ENCODE data around the gene LAMA1. TPM values are rescaled to one million over a fixed set of nuclear protein-coding genes. Genes with fewer than 3 reads are reported as not detected.

The LAMA1 gene
- total RNA-seq, 4 donors from 2014 or later, result 0.48 to 2.9 (median 2.6) TPM; not detected in 1

- TF ChIP-seq POLR2A (IDR thresholded peaks at IDR 0.05) (no peak), CTCF (IDR thresholded peaks at IDR 0.05) (no peak), EP300 (IDR thresholded peaks at IDR 0.05; ENCODE audit: low read depth) (no peak), POLR2AphosphoS5 (IDR thresholded peaks at IDR 0.05) (no peak)
- Histone ChIP-seq H3K36me3 (no peaks in the 10 kb centered on the region), H3K4me1 (no peaks in the 10 kb centered on the region), H3K27me3 (no peaks in the 10 kb centered on the region), H3K27ac (no peak overlapping the region), H3K9me3 (no peaks in the 10 kb centered on the region), H3K4me3 (no peak overlapping the region)
- in situ Hi-C loops (cut with MboI; ENCODE audit: low pct_ligation_motif_present in 1 of 4, low pct_unique_long_range_greater_than_20kb in 1 of 4, low sequenced_read_pairs in 3 of 4), result no loop called here
- intact Hi-C loops (cut with DNase I; ENCODE audit: low total_unique reads), result no loop called here
- DNase-seq, result no peak
- 73 to 82% methylated on average over 2 to 6 of the region's 6 CpGs for WGBS, 2 donors (ENCODE audit: low coverage in 1 of 2)
These were observed 142.5 kb downstream of the LAMA1 start for GRCh38 chr18:6975084-6975483.

- no peak overlapping the region for H3K27ac ChIP-seq
- in situ Hi-C loops (cut with MboI; ENCODE audit: low pct_ligation_motif_present in 1 of 4, low pct_unique_long_range_greater_than_20kb in 1 of 4, low sequenced_read_pairs in 3 of 4), result no loop called here
These were observed 145.6 kb downstream of the LAMA1 start for GRCh38 chr18:6971823-6972478.

GRCh38 chr18:6963452-6964097 is 154.0 kb downstream of the LAMA1 start:
- H3K4me3 ChIP-seq, result no peak overlapping the region
- in situ Hi-C loops (cut with MboI; ENCODE audit: low pct_ligation_motif_present in 1 of 4, low pct_unique_long_range_greater_than_20kb in 1 of 4, low sequenced_read_pairs in 3 of 4) (no loop called here), intact Hi-C loops (cut with DNase I; ENCODE audit: low total_unique reads) (no loop called here)
- DNase-seq, result no peak
- WGBS, 2 donors (ENCODE audit: low coverage in 1 of 2), result 86 to 88% methylated on average over 1 to 2 of the region's 2 CpGs
- H3K4me1 ChIP-seq, result peaks cover 0 to 16% (median 0%) of the 10 kb centered on the region in 4 donors
- TF ChIP-seq POLR2AphosphoS5 (IDR thresholded peaks at IDR 0.05) (no peak), POLR2A (IDR thresholded peaks at IDR 0.05) (no peak), CTCF (IDR thresholded peaks at IDR 0.05) (no peak), EP300 (IDR thresholded peaks at IDR 0.05; ENCODE audit: low read depth) (no peak)
- no peaks in the 10 kb centered on the region for H3K9me3 ChIP-seq
- no peaks in the 10 kb centered on the region for H3K27me3 ChIP-seq
- H3K27ac ChIP-seq, result peak overlapping the region in 3 of 4 donors; percentile 15 to 62 (median 16)
- no peaks in the 10 kb centered on the region for H3K36me3 ChIP-seq

More at GRCh38 chr18:6971823-6972478, 145.6 kb downstream of the LAMA1 start:
- H3K4me1 ChIP-seq, result no peaks in the 10 kb centered on the region
- WGBS, 2 donors (ENCODE audit: low coverage in 1 of 2), result 82 to 88% methylated on average over 7 of the region's 7 CpGs
- no peaks in the 10 kb centered on the region for H3K9me3 ChIP-seq
- no peak overlapping the region for H3K4me3 ChIP-seq
- DNase-seq, result no peak
- intact Hi-C loops (cut with DNase I; ENCODE audit: low total_unique reads), result no loop called here
- TF ChIP-seq CTCF (IDR thresholded peaks at IDR 0.05), result no peak
- no peak for TF ChIP-seq POLR2AphosphoS5 (IDR thresholded peaks at IDR 0.05)
- no peak for TF ChIP-seq POLR2A (IDR thresholded peaks at IDR 0.05)
- no peak for TF ChIP-seq EP300 (IDR thresholded peaks at IDR 0.05; ENCODE audit: low read depth)
- no peaks in the 10 kb centered on the region for H3K27me3 ChIP-seq
- no peaks in the 10 kb centered on the region for H3K36me3 ChIP-seq

- WGBS, 2 donors (ENCODE audit: low coverage in 1 of 2), result 61 to 63% methylated on average over 4 to 9 of the region's 9 CpGs
- peak overlapping the region; percentile 35 to 62 (median 54) for H3K27ac ChIP-seq
- TF ChIP-seq POLR2AphosphoS5 (IDR thresholded peaks at IDR 0.05), result peak in 1 of 3 donors; percentile 18
- TF ChIP-seq CTCF (IDR thresholded peaks at IDR 0.05), result no peak
- no peak for TF ChIP-seq POLR2A (IDR thresholded peaks at IDR 0.05)
- no peak for TF ChIP-seq EP300 (IDR thresholded peaks at IDR 0.05; ENCODE audit: low read depth)
- H3K4me1 ChIP-seq, result peaks cover 0 to 16% (median 0%) of the 10 kb centered on the region in 4 donors
- in situ Hi-C loops (cut with MboI; ENCODE audit: low pct_ligation_motif_present in 1 of 4, low pct_unique_long_range_greater_than_20kb in 1 of 4, low sequenced_read_pairs in 3 of 4), result no loop called here
- intact Hi-C loops (cut with DNase I; ENCODE audit: low total_unique reads), result no loop called here
- H3K36me3 ChIP-seq, result no peaks in the 10 kb centered on the region
- no peak overlapping the region for H3K4me3 ChIP-seq
- no peaks in the 10 kb centered on the region for H3K27me3 ChIP-seq
- no peaks in the 10 kb centered on the region for H3K9me3 ChIP-seq
- DNase-seq, result no peak
These were observed 154.8 kb downstream of the LAMA1 start for GRCh38 chr18:6962571-6963451.

Data from transverse colon (tissue), 4 donors.